GM12878 (cell line): Measurements from ENCODE around the gene GFRA3. TPM values are rescaled to one million over a fixed set of nuclear protein-coding genes. Genes with fewer than 3 reads are reported as not detected.
"Not testable (repeated sequence)": the region's sequence is repeated elsewhere in the genome, so short reads cannot be mapped to it uniquely, and the experiment has no call there.

ENCODE experiments used
- ATAC-seq: fragments of 200-7000 bp; cut with Tn5 transposase; 3 replicates; pipeline ENCODE4 v1.9.1; 2020; ENCODE audit warnings: mild to moderate bottlenecking, moderate library complexity
- Bru-seq: library from RNA; stranded (reverse); fragments of 400-500 nt; gene quantifications from one replicate; lab custom pipeline; 2021; lab: Mats Ljungman, UMichigan
- BruChase-seq, 2 experiments: library from RNA; stranded (reverse); fragments of 400-500 nt; gene quantifications; one replicate each; lab custom pipeline; 2021; lab: Mats Ljungman, UMichigan
- BruUV-seq: library from RNA; stranded (reverse); fragments of 400-500 nt; replicated peaks from 2 replicates; lab custom pipeline; 2021; lab: Mats Ljungman, UMichigan
- CTCF ChIA-PET: fragments of 300-600 bp; sonication (Branson Sonifier 250); formaldehyde crosslinking; extraction: SDS; loops from one replicate; lab custom pipeline; 2021; ENCODE audit warnings: inconsistent platforms; lab: Yijun Ruan, JAX
- POLR2A ChIA-PET: fragments of 350-600 bp; formaldehyde crosslinking; extraction: SDS; loops from one replicate; lab custom pipeline; 2021; ENCODE audit warnings: inconsistent platforms; lab: Charles Lee
- RAD21 ChIA-PET: fragments of 300-600 bp; sonication (Branson Sonifier 250); formaldehyde crosslinking; loops from one replicate; lab custom pipeline; 2023; ENCODE audit warnings: antibody characterized with exemption; ENCODE audit not compliant: unreplicated experiment; lab: Charles Lee
- SMC1A ChIA-PET: fragments of 300-600 bp; sonication (Branson Sonifier 250); formaldehyde crosslinking; loops from one replicate; lab custom pipeline; 2023; ENCODE audit not compliant: unreplicated experiment, uncharacterized antibody; lab: Charles Lee
- DNase-seq: peaks from one replicate; pipeline ENCODE4 v3.0.0-alpha.2; 2011; ENCODE audit warnings: low read depth, low spot score
- FAIRE-seq: peaks from 3 replicates; lab custom pipeline; 2011; peaks lifted over from hg19 to GRCh38; lab: Jason Lieb, UNC
- H2AFZ ChIP-seq: 2 replicates; pipeline ENCODE4 v1.6.0; 2011; ENCODE audit warnings: low read depth, low read length, control low read depth; ENCODE audit not compliant: control insufficient read depth
- H3K27ac ChIP-seq: 2 replicates; pipeline ENCODE4 v1.5.1; 2011; ENCODE audit warnings: control low read depth; ENCODE audit not compliant: control insufficient read depth, insufficient read depth
- H3K27me3 ChIP-seq, 2 experiments: replicated peaks in 1 of 2; 2 replicates each; pipeline versions ENCODE4 v1.6.0 to v1.6.1; 2011; ENCODE audit warnings: low read length in 1 of 2; ENCODE audit not compliant: control insufficient read depth in 2 of 2, insufficient read depth in 2 of 2
- H3K36me3 ChIP-seq, 2 experiments: 2 replicates each; pipeline ENCODE4 v1.5.1; 2011; ENCODE audit warnings: low read length in 1 of 2; ENCODE audit not compliant: control insufficient read depth in 2 of 2, insufficient read depth in 2 of 2
- H3K4me1 ChIP-seq: 2 replicates; pipeline ENCODE4 v1.6.1; 2011; ENCODE audit warnings: mild to moderate bottlenecking, low read length, moderate library complexity, mixed read lengths; ENCODE audit not compliant: control insufficient read depth, insufficient read depth
- H3K4me2 ChIP-seq: 2 replicates; pipeline ENCODE4 v1.6.0; 2011; ENCODE audit warnings: control low read depth; ENCODE audit not compliant: control insufficient read depth, insufficient read depth
- H3K4me3 ChIP-seq: fragments of 200-600 bp; sonication (generic); 2 replicates; pipeline ENCODE4 v1.5.1; 2016
- H3K79me2 ChIP-seq: 2 replicates; pipeline ENCODE4 v1.6.0; 2011; ENCODE audit warnings: low read length; ENCODE audit not compliant: control insufficient read depth, insufficient read depth
- H3K9ac ChIP-seq: 2 replicates; pipeline ENCODE4 v1.8.0; 2011; ENCODE audit warnings: low read length, control low read depth, mixed read lengths; ENCODE audit not compliant: control insufficient read depth, insufficient read depth
- H3K9me3 ChIP-seq: replicated peaks from 3 replicates; pipeline ENCODE4 v1.5.1; 2011; ENCODE audit warnings: mild to moderate bottlenecking, low read length; ENCODE audit not compliant: control insufficient read depth, insufficient read depth
- H4K20me1 ChIP-seq: 2 replicates; pipeline ENCODE4 v1.6.0; 2011; ENCODE audit not compliant: control insufficient read depth, insufficient read depth
- JUNB ChIP-seq: IDR thresholded peaks from 2 replicates; pipeline ENCODE4 v1.6.1; 2016; ENCODE audit warnings: antibody characterized with exemption, mild to moderate bottlenecking
- RUNX3 ChIP-seq: IDR thresholded peaks from 2 replicates; pipeline ENCODE4 v1.6.1; 2012; ENCODE audit warnings: low read length, inconsistent platforms
- ZBED1 ChIP-seq: IDR thresholded peaks from 2 replicates; pipeline ENCODE4 v1.6.1; 2016; ENCODE audit warnings: borderline replicate concordance
- ZNF24 ChIP-seq: fragments of 450-650 bp; IDR thresholded peaks from 2 replicates; pipeline ENCODE4 v1.6.1; 2017; ENCODE audit warnings: antibody characterized with exemption, mild to moderate bottlenecking
- WGBS: methylation state at CpG from one replicate; pipeline ENCODE4 v1.1.6; 2016; ENCODE audit warnings: low lambda C conversion rate; ENCODE audit not compliant: insufficient replicate concordance, insufficient coverage; ENCODE audit errors: missing lambda C conversion rate; 5-methylcytosine and 5-hydroxymethylcytosine counted together
- in situ Hi-C: fragments of 300-500 bp; cut with MboI; formaldehyde crosslinking; loops from 9 replicates; pipeline ENCODE4 v1.14.3; 2018; ENCODE audit warnings: mixed read lengths
- intact Hi-C: fragments of 100-400 bp; cut with micrococcal nuclease; formaldehyde crosslinking; loops from one replicate; pipeline ENCODE4 v1.14.2; 2022; ENCODE audit not compliant: unreplicated experiment
- long read RNA-seq, 2 experiments: library from polyadenylated mRNA; unstranded; transcript quantifications; one replicate each; pipeline ENCODE4 v2.0.0, GENCODE V29; 2019 to 2020
- polyA minus RNA-seq, 3 experiments: library from RNA; depleted of rRNA, polyadenylated mRNA; stranded (reverse); fragments of >200 nt; gene quantifications; 2 replicates each; pipeline ENCODE4 v1.2.3, GENCODE V29; 2011
- polyA plus RNA-seq, 11 experiments: library from polyadenylated mRNA; depleted of rRNA in 4 of 11; unstranded in 6 of 11; stranded (reverse) in 5 of 11; fragments of >200 nt; fragmentation: Nextera tagmentation in 4 of 11; fragmentation: Illumina TruSeq in 1 of 11; extraction: Ambion mirVana in 4 of 11; extraction: Trizol in 1 of 11; gene quantifications; 1 replicate in 1 of 11; 2 replicates in 10 of 11; pipeline versions ENCODE4 v1.2.1 to v1.2.3, GENCODE V29; 2011 to 2016; ENCODE audit warnings: inconsistent platforms in 2 of 11, missing spikeins in 2 of 11, low read depth in 1 of 11
- total RNA-seq, 4 experiments: library from RNA; depleted of rRNA in 3 of 4; stranded (reverse); fragments of >200 nt in 3 of 4; fragmentation: Illumina TruSeq in 1 of 4; extraction: Trizol in 1 of 4; gene quantifications; 2 replicates each; pipeline versions ENCODE4 v1.2.1 to v1.2.3, GENCODE V29; 2013 to 2021

The GFRA3 gene, protein sequence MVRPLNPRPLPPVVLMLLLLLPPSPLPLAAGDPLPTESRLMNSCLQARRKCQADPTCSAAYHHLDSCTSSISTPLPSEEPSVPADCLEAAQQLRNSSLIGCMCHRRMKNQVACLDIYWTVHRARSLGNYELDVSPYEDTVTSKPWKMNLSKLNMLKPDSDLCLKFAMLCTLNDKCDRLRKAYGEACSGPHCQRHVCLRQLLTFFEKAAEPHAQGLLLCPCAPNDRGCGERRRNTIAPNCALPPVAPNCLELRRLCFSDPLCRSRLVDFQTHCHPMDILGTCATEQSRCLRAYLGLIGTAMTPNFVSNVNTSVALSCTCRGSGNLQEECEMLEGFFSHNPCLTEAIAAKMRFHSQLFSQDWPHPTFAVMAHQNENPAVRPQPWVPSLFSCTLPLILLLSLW
- total RNA-seq (2013; cell fraction: nucleolus; rRNA removed) = 0.32 TPM in 1 of 2 replicates, not detected in the other
- total RNA-seq (2014; rRNA removed) (not detected in 2 replicates), total RNA-seq (2014; rRNA removed; fragmentation: Illumina TruSeq; extraction: Trizol) (not detected in 2 replicates), total RNA-seq (2021) (0.10 TPM in 1 of 2 replicates, not detected in the other), polyA plus RNA-seq (2011; rRNA removed) (not detected in 2 replicates), polyA plus RNA-seq (2014; fragmentation: Illumina TruSeq; extraction: Trizol) (0.06 TPM in 1 of 2 replicates, not detected in the other), polyA plus RNA-seq (2014; fragmentation: Nextera tagmentation; extraction: Ambion mirVana) (not detected), polyA plus RNA-seq (2014; rRNA removed) (0.24 TPM in 1 of 2 replicates, not detected in the other), polyA plus RNA-seq (2016; fragmentation: Nextera tagmentation; extraction: Ambion mirVana) (under 1 TPM in 1 of 2 experiments, not detected in 1; 0.08 TPM), polyA minus RNA-seq (2011; rRNA and poly(A)+ RNA removed) (not detected in 2 replicates), Bru-seq, nascent RNA (percentile 8 among the genes with signal in this experiment), BruChase-seq, experiment 1, labeled RNA remaining after a 6-hour chase (percentile 24 among the genes with signal in this experiment), BruChase-seq, experiment 2, labeled RNA remaining after a 2-hour chase (percentile 24 among the genes with signal in this experiment)
- polyA plus RNA-seq (2011; ENCODE audit: low read depth) = not detected
- 0.04 and 0.07 TPM in 2 replicates for polyA plus RNA-seq (2011; cell fraction: cytosol; rRNA removed)
- polyA plus RNA-seq (2011; cell fraction: nucleus; rRNA removed) = 0.15 TPM in 1 of 2 replicates, not detected in the other
- 0.11 TPM in 1 of 2 replicates, not detected in the other for polyA plus RNA-seq (2012)
- not detected in 2 replicates for polyA minus RNA-seq (2011; cell fraction: cytosol; rRNA and poly(A)+ RNA removed)
- polyA minus RNA-seq (2011; cell fraction: nucleus; rRNA and poly(A)+ RNA removed) = not detected in 2 replicates
- long read RNA-seq, experiment 1 = 0 reads
- long read RNA-seq, experiment 2 = 0 reads

DNA sequence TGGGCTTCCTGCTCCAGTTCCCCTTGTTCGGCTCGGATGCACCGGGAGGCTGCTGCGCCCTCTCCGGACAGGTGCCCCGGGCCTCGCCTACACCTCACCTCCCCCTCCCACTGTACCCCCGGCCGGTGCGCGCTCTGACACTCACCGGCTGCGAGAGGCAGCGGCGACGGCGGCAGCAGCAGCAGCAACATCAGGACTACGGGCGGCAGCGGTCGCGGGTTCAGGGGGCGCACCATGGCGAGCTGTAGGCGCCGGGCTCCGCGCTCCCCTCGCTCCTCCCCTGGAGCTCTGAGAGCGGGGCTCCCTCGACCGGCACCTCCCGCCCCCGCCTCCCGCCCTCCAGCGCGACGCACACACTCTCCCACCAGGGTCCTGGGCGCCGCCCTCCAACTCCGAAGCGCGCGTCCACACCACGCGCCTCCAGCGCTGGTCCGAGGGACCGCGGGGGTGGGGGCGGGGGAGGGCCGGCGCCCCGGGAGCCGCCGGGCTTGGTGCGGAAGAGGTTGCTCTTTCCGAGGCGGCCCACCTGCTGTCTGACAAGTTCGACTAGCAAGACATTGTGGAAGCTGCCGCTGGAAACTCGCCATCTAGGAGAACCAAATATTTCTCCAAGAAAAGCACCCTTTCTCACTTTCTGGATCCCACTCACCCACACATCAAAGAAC, at the start of gene GFRA3:
Gene GFRA3 (minus strand): TSS at position 433 of the 665 bp plus-strand sequence. CDS start 197 bp downstream, at position 236.
- no peaks in the 10 kb centered on the region for H3K36me3 ChIP-seq
- H4K20me1 ChIP-seq = no peaks in the 10 kb centered on the region
- CTCF ChIA-PET = interaction anchor here (0.5 to 0.7 kb wide), 2 partner anchors 79 to 97 kb away, joined by 3 read pairs; no protein-coding TSS in a partner anchor
- H3K4me1 ChIP-seq = no peaks in the 10 kb centered on the region; the same call in 1 of the 2 replicates
- SMC1A ChIA-PET = no interaction called here
- WGBS = under 1% methylated on average over 39 of the region's 62 CpGs
- H3K4me3 ChIP-seq = peak within 1 kb of the TSS; percentile 47; the same call in 1 of the 2 replicates
- ATAC-seq = peak; percentile 77
- H3K27ac ChIP-seq = no peak within 1 kb of the TSS
- H3K79me2 ChIP-seq = no peaks in the 10 kb centered on the region
- RAD21 ChIA-PET = no interaction called here
- in situ Hi-C loops (no loop called here), intact Hi-C loops (no loop called here)
- peaks cover 0 to 2% of the 10 kb centered on the region in 2 experiments; a peak in 1 of 4 replicates for H3K27me3 ChIP-seq
- POLR2A ChIA-PET = no interaction called here
- H3K9me3 ChIP-seq = no peaks in the 10 kb centered on the region
- H2AFZ ChIP-seq = peak within 1 kb of the TSS; percentile 29
- DNase-seq = no peak
- H3K9ac ChIP-seq = no peak within 1 kb of the TSS; the same call in 1 of the 2 replicates
- H3K4me2 ChIP-seq = peak within 1 kb of the TSS; percentile 84
- FAIRE-seq = no peak
- TF ChIP-seq RUNX3 = no peak
- no peak for TF ChIP-seq ZNF24
- no peak for TF ChIP-seq JUNB
- no peak for TF ChIP-seq ZBED1
- no TSS peak for BruUV-seq

DNA sequence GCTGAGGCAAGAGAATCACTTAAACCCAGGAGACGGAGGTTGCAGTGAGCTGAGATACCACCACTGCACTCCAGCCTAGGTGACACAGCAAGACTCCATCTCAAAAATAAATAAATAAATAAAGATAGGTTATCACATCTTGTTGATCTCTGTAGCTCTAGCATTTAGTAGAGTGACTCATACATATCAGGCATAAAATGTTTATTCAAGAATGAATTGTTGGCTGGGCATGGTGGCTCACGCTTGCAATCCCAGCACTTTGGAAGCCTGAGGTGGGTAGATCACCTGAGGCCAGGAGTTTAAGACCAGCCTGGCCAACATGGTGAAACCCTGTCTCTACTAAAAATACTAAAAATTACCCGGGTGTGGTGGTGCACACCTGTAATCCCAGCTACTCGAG, 43.8 kb upstream of the GFRA3 start:
- H4K20me1 ChIP-seq, FAIRE-seq, BruUV-seq, H3K79me2 ChIP-seq, RAD21 ChIA-PET, H3K4me2 ChIP-seq, DNase-seq, H3K36me3 ChIP-seq, H3K27ac ChIP-seq, H2AFZ ChIP-seq, intact Hi-C loops, H3K27me3 ChIP-seq, H3K9me3 ChIP-seq, H3K4me3 ChIP-seq, in situ Hi-C loops, ATAC-seq, H3K9ac ChIP-seq, H3K4me1 ChIP-seq: not testable (repeated sequence)
- CTCF ChIA-PET = interaction anchor here (1.0 kb wide), 1 partner anchor 17 kb away, joined by 4 read pairs; no protein-coding TSS in a partner anchor
- POLR2A ChIA-PET = interaction anchor here (0.6 to 0.7 kb wide), 2 partner anchors 27 to 174 kb away, joined by 5 read pairs; no protein-coding TSS in a partner anchor
- 89% methylated on average over 4 of the region's 4 CpGs for WGBS
- SMC1A ChIA-PET = interaction anchor here (1.6 kb wide), 1 partner anchor 9 kb away, joined by 4 read pairs; no protein-coding TSS in a partner anchor
